Activated CD4-positive, alpha-beta T cell treated with anti-CD3 and anti-CD28 coated beads for 1 hour (primary cell): Measurements from ENCODE around the gene PPP1R3D.

ENCODE experiments used
- DNase-seq: peaks from one replicate; pipeline ENCODE4 v3.0.0-alpha.2; 2020

The PPP1R3D gene

GRCh38 chr20:59948212-59948611, 8.1 kb upstream of the PPP1R3D start:
- no peak for DNase-seq

GRCh38 chr20:59947376-59947775, 7.3 kb upstream of the PPP1R3D start:
- DNase-seq, result no peak

- DNase-seq, result no peak
These were observed 5.6 kb upstream of the PPP1R3D start for GRCh38 chr20:59945731-59946130.

DNA sequence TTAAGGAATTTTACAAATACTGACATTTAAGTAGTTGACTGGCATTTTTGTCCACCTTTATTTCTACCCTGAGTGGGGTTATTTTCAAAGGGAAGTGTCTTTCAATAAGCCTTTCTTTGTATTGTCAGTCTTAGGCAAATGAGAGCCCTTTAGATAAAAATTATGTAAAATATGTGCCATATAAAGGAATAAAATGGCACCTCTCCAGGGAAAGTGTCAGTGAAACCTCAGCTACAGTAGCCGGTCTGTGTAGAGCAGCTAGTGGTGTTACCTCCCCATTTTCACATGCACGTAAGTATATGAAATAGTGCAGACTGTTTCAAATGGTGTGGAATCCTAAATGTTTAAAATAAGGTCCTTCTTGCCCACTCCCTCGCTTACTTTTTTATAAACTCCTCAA, 5.1 kb upstream of the PPP1R3D start:
- DNase-seq, result no peak

DNA sequence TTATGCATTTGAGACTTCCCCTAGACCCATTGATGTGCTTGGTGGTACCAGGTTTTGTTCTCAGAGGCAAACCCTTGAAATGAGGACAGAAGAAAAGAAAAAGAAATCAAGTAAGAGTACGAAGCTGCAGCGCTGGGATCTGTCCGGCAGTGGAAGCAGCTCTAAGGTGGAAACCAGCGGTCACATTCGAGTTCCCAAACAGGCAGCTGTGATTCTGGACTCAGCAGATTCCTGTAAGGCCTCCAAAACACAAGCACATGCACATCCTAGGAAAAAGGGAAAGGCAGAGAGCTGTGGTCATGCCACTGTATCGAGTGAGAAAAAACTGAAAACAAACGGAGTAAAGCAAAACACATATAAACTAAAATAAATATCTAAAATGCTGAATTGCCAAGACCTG, 4.6 kb upstream of the PPP1R3D start:
- DNase-seq, result no peak

DNA sequence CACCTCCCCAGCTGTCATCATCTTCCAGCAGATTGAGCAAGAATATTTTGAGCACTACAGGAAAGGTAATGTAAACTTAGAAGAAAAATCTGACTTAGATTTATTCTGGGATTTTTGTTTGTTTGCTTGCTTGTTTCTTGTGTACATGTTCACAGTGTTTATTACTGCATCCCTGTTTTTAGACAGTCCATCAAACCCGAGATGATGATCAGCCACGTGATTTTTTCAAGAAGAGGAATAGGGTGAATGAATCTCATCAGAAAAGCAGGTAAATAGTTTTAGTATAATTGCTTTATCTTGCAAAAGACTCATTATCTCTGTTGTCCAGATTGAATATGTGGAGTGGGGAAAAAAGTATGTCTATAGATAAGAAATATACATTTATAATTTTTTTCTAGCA, 2.1 kb upstream of the PPP1R3D start:
- DNase-seq, result no peak

DNA sequence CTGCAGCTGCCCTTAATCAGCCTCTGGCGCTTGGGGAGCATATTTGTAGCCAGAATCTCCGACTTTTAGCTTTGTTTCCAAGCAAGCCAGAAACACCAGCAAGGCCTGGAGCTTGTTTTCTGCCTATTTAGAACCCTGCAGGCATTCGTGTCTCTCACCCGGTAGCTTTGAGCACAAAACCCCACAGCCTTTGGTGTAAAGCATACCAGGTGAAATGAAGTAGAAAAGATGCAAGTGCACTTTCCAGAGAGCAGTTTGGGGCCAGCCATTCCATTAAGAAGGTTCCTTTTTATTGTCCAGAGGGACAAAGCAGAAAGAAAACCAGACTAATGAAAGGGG, 820 bp upstream of the PPP1R3D start:
- no peak for DNase-seq

GRCh38 chr20:59939879-59940128, 301 bp downstream of the PPP1R3D start:
- DNase-seq, result no peak

- no peak for DNase-seq
These were observed 840 bp downstream of the PPP1R3D start for GRCh38 chr20:59939052-59939878.

GRCh38 chr20:59938696-59939051, 1.4 kb downstream of the PPP1R3D start:
- DNase-seq, result no peak

DNA sequence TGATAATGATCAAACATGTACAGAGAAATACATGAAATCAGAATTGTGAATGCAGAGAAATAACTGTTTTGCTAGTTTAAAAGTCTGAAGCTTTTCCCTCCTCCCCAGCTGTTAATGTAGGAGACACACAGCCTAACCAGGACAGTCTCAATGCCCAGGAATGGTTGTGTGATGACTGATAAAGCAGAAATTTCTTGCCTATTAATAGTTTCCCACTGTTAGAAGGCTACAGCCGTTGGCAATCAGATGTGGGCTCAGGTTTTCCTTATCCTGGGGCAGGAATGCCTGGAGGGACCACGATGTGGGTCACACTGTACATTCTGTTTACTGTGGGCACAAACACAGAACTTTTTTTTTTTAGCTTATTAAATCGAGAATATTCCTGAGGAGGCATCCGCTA, 1.9 kb downstream of the PPP1R3D start:
- no peak for DNase-seq

DNA sequence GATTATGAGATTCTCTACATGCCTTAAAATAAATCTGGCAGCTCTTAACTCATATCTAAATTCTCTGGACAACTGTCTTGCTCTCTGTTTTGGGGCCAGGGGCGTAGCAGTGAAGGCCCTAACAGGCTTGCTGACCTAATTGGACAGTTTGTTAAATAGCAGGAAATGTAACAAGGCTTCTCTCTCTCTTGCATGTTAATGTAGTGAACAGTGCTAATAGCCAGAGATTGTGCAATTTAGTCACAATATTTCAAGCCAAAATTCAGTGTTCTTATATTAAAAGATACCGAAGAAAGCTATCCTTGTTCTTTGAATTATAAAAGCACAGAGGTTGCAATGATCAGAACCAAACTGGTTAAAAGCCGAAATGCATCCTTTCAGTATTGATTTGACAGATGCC, 3.0 kb downstream of the PPP1R3D start:
- DNase-seq, result no peak

- no peak for DNase-seq
These were observed 3.7 kb downstream of the PPP1R3D start for GRCh38 chr20:59936409-59936808.

GRCh38 chr20:59935457-59936185, 4.5 kb downstream of the PPP1R3D start:
- DNase-seq, result no peak

- DNase-seq, result peak; percentile 64
These were observed 6.1 kb downstream of the PPP1R3D start for GRCh38 chr20:59933849-59934585.

DNA sequence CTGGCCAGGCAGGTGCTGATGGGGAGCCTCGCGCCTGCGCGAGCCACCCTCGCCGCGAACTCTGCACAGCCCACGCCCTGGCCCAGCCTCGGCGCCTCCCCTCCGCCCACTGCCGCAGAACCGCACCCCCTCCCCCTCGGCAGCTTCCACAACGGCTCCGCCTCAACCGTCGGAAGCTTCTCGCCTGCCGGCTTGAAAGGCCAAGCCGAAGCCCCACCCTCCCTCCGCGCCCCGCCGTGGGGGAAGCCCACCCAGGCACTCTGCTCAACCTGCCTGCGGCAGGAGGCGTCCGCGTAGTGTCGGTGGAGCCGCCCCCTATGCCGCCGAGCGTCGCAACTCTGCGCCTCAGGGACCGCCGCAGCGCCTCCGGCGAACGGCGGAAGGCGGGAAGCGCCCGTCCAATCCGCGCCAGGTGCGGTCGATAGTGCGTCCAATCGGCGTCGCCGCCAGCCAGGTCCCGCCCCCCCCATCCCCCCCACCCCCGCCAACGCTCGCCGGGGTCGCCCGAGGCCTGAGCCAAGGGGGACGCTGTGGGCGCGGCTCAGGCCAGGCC, 6.7 kb downstream of the PPP1R3D start, which contains the start of gene SYCP2:
Gene SYCP2, minus strand, starts transcription at position 342 of the 553 bp plus-strand sequence. CDS start 11,224 bp downstream, outside the sequence.
- peak; percentile 48 for DNase-seq

DNA sequence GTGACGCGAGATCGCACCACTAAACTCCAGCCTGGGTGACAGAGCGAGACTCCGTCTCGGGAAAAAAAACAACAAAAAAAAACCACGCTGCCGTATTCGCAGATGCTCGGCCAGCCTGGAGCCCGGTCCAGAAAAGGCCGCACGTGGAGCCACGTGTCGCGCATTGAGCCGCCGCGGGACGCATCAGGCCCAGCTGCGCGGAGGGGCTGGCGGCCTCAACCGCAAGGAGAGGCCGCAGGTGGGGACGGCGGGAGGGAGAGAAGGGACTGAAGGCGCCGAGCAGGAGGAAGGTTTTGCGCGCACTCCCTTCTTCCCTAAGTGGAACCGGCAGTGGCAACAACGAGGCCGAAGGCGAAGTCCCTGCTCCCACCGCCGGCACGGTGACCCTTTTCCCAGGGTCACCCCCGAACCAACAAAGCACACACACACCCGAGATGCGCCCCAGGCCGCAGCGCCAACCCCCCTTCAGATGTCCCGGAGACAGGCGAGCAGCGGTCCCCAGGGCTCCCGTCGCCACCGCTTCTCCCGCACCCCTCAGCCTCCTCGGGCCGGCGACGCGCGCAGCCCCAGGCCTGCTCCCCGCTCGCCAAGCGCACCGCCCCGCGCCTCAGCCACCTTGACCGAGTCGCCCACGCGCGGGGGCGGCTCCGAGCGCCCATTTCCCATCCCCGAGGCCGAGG, 7.3 kb downstream of the PPP1R3D start:
- DNase-seq, result no peak

DNA sequence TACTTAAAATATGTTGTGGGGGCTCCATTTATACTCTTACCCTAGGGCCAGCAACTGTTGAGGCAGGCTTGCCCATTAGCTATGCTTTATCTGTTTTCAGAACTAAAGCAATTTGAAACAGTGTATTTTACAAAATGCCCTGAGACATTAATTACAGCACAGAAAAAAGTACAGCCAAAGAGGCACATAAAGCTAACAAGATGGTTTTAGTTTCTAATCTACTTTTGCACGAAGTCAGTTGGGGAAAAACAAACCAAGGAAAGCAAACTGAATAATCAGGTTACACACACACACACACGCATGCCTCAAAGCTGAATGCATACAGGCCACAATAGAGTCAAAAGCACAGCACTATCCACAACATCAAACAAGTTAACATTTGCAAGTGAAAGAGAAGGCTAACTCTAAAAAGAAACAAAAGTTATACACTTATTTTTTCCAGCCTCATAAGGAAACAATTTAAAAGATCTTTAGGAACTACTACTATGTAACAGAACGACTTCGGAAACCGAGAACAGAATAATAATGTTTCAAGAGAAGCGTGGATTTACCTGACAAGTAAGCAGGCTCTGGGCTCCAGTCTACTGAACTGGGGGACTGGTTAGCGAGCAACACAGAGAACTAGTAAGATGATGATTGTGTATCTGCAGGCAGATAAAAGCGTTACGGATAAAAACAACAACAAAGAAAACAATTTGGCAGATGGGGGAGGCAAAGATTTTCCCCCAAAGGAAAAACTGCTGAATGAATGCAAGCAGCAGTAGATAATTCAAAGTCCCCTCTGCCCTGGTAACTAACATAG, 8.4 kb downstream of the PPP1R3D start:
- DNase-seq, result no peak

DNA sequence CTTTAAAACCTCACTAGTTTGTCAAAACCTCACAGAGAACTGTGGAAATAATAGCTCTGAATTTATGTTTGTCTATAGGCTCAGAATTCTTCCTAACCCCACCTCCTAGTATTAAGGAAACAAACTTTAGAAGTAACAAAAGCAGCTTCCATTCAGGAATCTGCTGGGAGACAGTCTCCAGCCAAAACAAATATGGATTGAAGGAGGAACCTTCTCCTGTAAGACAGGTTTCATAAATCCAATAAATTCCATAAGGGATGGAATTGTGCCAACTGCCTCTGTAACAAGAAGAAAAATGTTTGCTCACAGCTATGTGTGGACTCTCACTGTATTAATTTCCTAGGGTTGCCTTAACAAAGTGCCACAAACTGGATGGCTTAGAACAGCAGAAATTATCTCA, 14.2 kb downstream of the PPP1R3D start:
- no peak for DNase-seq

- DNase-seq, result no peak
These were observed 14.7 kb downstream of the PPP1R3D start for GRCh38 chr20:59925359-59925758.

- DNase-seq, result no peak
These were observed 16.6 kb downstream of the PPP1R3D start for GRCh38 chr20:59923514-59923913.

DNA sequence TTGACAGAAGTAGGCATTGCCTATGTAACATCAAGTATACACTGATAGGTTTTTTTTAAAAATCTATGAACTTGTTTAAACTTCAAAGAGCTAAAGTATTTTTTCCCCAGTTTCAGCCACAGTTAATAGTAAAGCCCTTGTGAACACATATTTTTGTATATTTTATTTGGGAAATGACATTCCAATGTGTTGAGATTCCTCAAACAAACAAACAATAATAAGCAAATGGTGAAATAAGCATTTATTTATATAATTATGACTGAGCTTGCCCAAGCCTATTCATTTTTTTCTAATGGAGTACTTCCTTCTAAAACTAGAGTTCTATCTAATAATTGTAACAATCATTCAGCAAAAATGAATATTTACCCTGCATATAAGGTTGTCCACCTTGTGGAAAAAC, 19.2 kb downstream of the PPP1R3D start:
- DNase-seq, result no peak
